Mucosa of descending colon (tissue), 3 donors: ENCODE measurements around the gene CFAP45. TPM values are rescaled to one million over a fixed set of nuclear protein-coding genes. Genes with fewer than 3 reads are reported as not detected.

Source experiments
- ATAC-seq: fragments of 200-7000 bp; cut with Tn5 transposase; one replicate; pipeline ENCODE4 v1.9.1; 2020; ENCODE audit warnings: mild to moderate bottlenecking, moderate library complexity
- DNase-seq, 3 donors: peaks; one replicate each; pipeline ENCODE4 v3.0.0-alpha.2; 2020
- H3K36me3 ChIP-seq: fragments of 200-600 bp; one replicate; pipeline ENCODE4 v1.8.0; 2021; ENCODE audit warnings: low read depth, mild to moderate bottlenecking
- H3K4me1 ChIP-seq: fragments of 200-600 bp; one replicate; pipeline ENCODE4 v1.8.0; 2021; ENCODE audit warnings: low read depth, mild to moderate bottlenecking
- H3K4me3 ChIP-seq: fragments of 200-600 bp; one replicate; pipeline ENCODE4 v1.8.0; 2021; ENCODE audit warnings: mild to moderate bottlenecking
- H3K9me3 ChIP-seq: fragments of 200-600 bp; one replicate; pipeline ENCODE4 v1.8.0; 2021; ENCODE audit warnings: mild to moderate bottlenecking
- CTCF ChIP-seq: fragments of 200-600 bp; IDR thresholded peaks from one replicate; pipeline ENCODE4 v1.8.0; 2022; ENCODE audit warnings: antibody characterized with exemption, mild to moderate bottlenecking
- intact Hi-C, 2 donors: fragments of 100-400 bp; cut with DNase I in 1 of 2; cut with micrococcal nuclease in 1 of 2; formaldehyde crosslinking; loops; one replicate each; pipeline versions ENCODE4 v1.11.0 to v1.11.1; 2022; cut with DNase I, micrococcal nuclease
- total RNA-seq, 3 donors: library from RNA; stranded (reverse); fragmentation: NEBNext Ultra II Directional in 2 of 3; extraction: Animal tissue kit (Norgen Biotek cat#: 25700) in 2 of 3; gene quantifications; one replicate each; pipeline versions ENCODE4 v1.2.1 to v1.2.4, GENCODE V29; 2021 to 2023
- donor health status: DM: no; HTN: no; CAD: no; lungs with moderate emphysema.
- donor health status: DM: no; HTN: no; CAD: no.
- donor health status: DM: no; HTN: yes; CAD: no.

Gene CFAP45
- total RNA-seq, 3 donors from 2014 or later, result 0.36 to 0.57 TPM; not detected in 1

- TF ChIP-seq CTCF, result no peak
- ATAC-seq (no peak), DNase-seq (no peak)
- Histone ChIP-seq H3K4me1 (no peaks in the 10 kb centered on the region), H3K4me3 (no peak overlapping the region), H3K9me3 (no peaks in the 10 kb centered on the region), H3K36me3 (no peaks in the 10 kb centered on the region)
- intact Hi-C loops, result no loop called here
These were observed 38.7 kb downstream of the CFAP45 start for GRCh38 chr1:159861218-159861617.

- no peaks in the 10 kb centered on the region for H3K4me1 ChIP-seq
- no peaks in the 10 kb centered on the region for H3K9me3 ChIP-seq
- no peak for TF ChIP-seq CTCF
- no peak for ATAC-seq
- no peak for DNase-seq
- intact Hi-C loops, result no loop called here
- no peaks in the 10 kb centered on the region for H3K36me3 ChIP-seq
- no peak overlapping the region for H3K4me3 ChIP-seq
These were observed 39.5 kb downstream of the CFAP45 start for GRCh38 chr1:159860456-159860855.

- no peak for TF ChIP-seq CTCF
- Histone ChIP-seq H3K36me3 (no peaks in the 10 kb centered on the region), H3K4me3 (no peak overlapping the region), H3K9me3 (no peaks in the 10 kb centered on the region), H3K4me1 (no peaks in the 10 kb centered on the region)
- ATAC-seq (no peak), DNase-seq (no peak)
- intact Hi-C loops, result no loop called here
These were observed 40.1 kb downstream of the CFAP45 start for GRCh38 chr1:159859767-159860322.

GRCh38 chr1:159857889-159858288, 42.1 kb downstream of the CFAP45 start:
- Histone ChIP-seq H3K9me3 (no peaks in the 10 kb centered on the region), H3K4me3 (no peak overlapping the region), H3K4me1 (peaks cover 7% of the 10 kb centered on the region), H3K36me3 (no peaks in the 10 kb centered on the region)
- intact Hi-C loops, result no loop called here
- TF ChIP-seq CTCF, result no peak
- DNase-seq (no peak), ATAC-seq (no peak)

GRCh38 chr1:159856576-159856975, 43.4 kb downstream of the CFAP45 start:
- no peak for DNase-seq
- no peaks in the 10 kb centered on the region for H3K9me3 ChIP-seq
- intact Hi-C loops, result no loop called here
- ATAC-seq, result no peak
- peaks cover 7% of the 10 kb centered on the region for H3K4me1 ChIP-seq
- no peak overlapping the region for H3K4me3 ChIP-seq
- no peaks in the 10 kb centered on the region for H3K36me3 ChIP-seq
- TF ChIP-seq CTCF, result no peak

- Histone ChIP-seq H3K4me3 (no peak overlapping the region), H3K9me3 (no peaks in the 10 kb centered on the region), H3K4me1 (peaks cover 7% of the 10 kb centered on the region), H3K36me3 (no peaks in the 10 kb centered on the region)
- ATAC-seq (no peak), DNase-seq (no peak)
- intact Hi-C loops, result no loop called here
- no peak for TF ChIP-seq CTCF
These were observed 44.3 kb downstream of the CFAP45 start for GRCh38 chr1:159855709-159856108.
